ENCODE data around the gene SMCO4.
"Not testable (repeated sequence)": the region's sequence is repeated elsewhere in the genome, so short reads cannot be mapped to it uniquely, and the experiment has no call there.

GRCh38 chr11:93587425-93587824 is 44.2 kb upstream of the SMCO4 start:
- not testable (repeated sequence) for TF ChIP-seq ARNT (IDR thresholded peaks at IDR 0.05); FOXM1 (IDR thresholded peaks at IDR 0.05; ENCODE audit: borderline replicate concordance); SUZ12 (IDR thresholded peaks at IDR 0.05); SP1 (IDR thresholded peaks at IDR 0.05); HDGF (IDR thresholded peaks at IDR 0.05; ENCODE audit: borderline replicate concordance); TARDBP (IDR thresholded peaks at IDR 0.05); LEF1 (IDR thresholded peaks at IDR 0.05; ENCODE audit: borderline replicate concordance); FOXK2 (IDR thresholded peaks at IDR 0.05); FOXA1 (IDR thresholded peaks at IDR 0.05); ELF4 (IDR thresholded peaks at IDR 0.05); BHLHE40 (IDR thresholded peaks at IDR 0.05; ENCODE audit: borderline replicate concordance); PKNOX1 (IDR thresholded peaks at IDR 0.05); NFRKB (IDR thresholded peaks at IDR 0.05); ZNF384 (IDR thresholded peaks at IDR 0.05)

All from HEK293T (cell line).